ENCODE measurements around the gene TBC1D26. TPM values are rescaled to one million over a fixed set of nuclear protein-coding genes. Genes with fewer than 3 reads are reported as not detected.
"Not testable (repeated sequence)": the region's sequence is repeated elsewhere in the genome, so short reads cannot be mapped to it uniquely, and the experiment has no call there.

The TBC1D26 gene
- total RNA-seq, 2 donors from 2014 or later: 3.4 to 5.3 TPM

- H3K4me1 ChIP-seq (ENCODE audit: control insufficient read depth, insufficient read depth, low read length); H3K9me3 Mint-ChIP-seq; DNase-seq; H3K4me1 Mint-ChIP-seq; H3K27me3 Mint-ChIP-seq (ENCODE audit: insufficient read depth); H3K27me3 ChIP-seq (ENCODE audit: control insufficient read depth, insufficient read depth, low read length, poor library complexity, severe bottlenecking): not testable (repeated sequence)
- Histone ChIP-seq H3K9me3 (ENCODE audit: control insufficient read depth, low read length) (peaks cover 16% of the 10 kb centered on the region), H3K9ac (ENCODE audit: extremely low read depth, low read length, poor library complexity, severe bottlenecking) (peak overlapping the region; percentile 25), H3K4me3 (ENCODE audit: low read length) (peak overlapping the region; percentile 78), H3K36me3 (ENCODE audit: control insufficient read depth, insufficient read depth, low read length) (peaks cover 17% of the 10 kb centered on the region), H3K27ac (ENCODE audit: low read depth, low read length) (peak overlapping the region; percentile 53)
- Mint-ChIP-seq H3K4me3 (peak overlapping the region; percentile 83), H3K27ac (peak overlapping the region; percentile 87), H3K36me3 (ENCODE audit: low read depth) (peaks cover 31% of the 10 kb centered on the region)
- 0% methylated on average over 10 of the region's 21 CpGs; no CpG with 5 or more reads in 1 of the 2 experiments for WGBS, 2 experiments (ENCODE audit: insufficient coverage in 1 of 2, insufficient read length in 1 of 2)
Observed at GRCh38 chr17:15699937-15700336, 32.1 kb upstream of the TBC1D26 start.

- Mint-ChIP-seq H3K9me3 (peaks cover 46% of the 10 kb centered on the region), H3K36me3 (ENCODE audit: low read depth) (peaks cover 72% of the 10 kb centered on the region)
- H3K27ac ChIP-seq (ENCODE audit: low read depth, low read length); H3K4me1 Mint-ChIP-seq; H3K27ac Mint-ChIP-seq; DNase-seq; H3K27me3 ChIP-seq (ENCODE audit: control insufficient read depth, insufficient read depth, low read length, poor library complexity, severe bottlenecking); H3K4me1 ChIP-seq (ENCODE audit: control insufficient read depth, insufficient read depth, low read length); H3K4me3 ChIP-seq (ENCODE audit: low read length); H3K4me3 Mint-ChIP-seq; H3K27me3 Mint-ChIP-seq (ENCODE audit: insufficient read depth); H3K9ac ChIP-seq (ENCODE audit: extremely low read depth, low read length, poor library complexity, severe bottlenecking): not testable (repeated sequence)
- peaks cover 59% of the 10 kb centered on the region for H3K9me3 ChIP-seq (ENCODE audit: control insufficient read depth, low read length)
- WGBS, 2 experiments (ENCODE audit: insufficient coverage in 1 of 2, insufficient read length in 1 of 2): 96 to 100% methylated on average over 5 to 17 of the region's 33 CpGs
- H3K36me3 ChIP-seq (ENCODE audit: control insufficient read depth, insufficient read depth, low read length): peaks cover 58% of the 10 kb centered on the region
Observed at GRCh38 chr17:15704239-15704638, 27.8 kb upstream of the TBC1D26 start.

GRCh38 chr17:15704813-15705212, 27.3 kb upstream of the TBC1D26 start:
- not testable (repeated sequence) for H3K4me3 Mint-ChIP-seq; H3K27me3 Mint-ChIP-seq (ENCODE audit: insufficient read depth); H3K27me3 ChIP-seq (ENCODE audit: control insufficient read depth, insufficient read depth, low read length, poor library complexity, severe bottlenecking); H3K4me1 Mint-ChIP-seq; H3K4me1 ChIP-seq (ENCODE audit: control insufficient read depth, insufficient read depth, low read length); H3K4me3 ChIP-seq (ENCODE audit: low read length); DNase-seq; H3K27ac ChIP-seq (ENCODE audit: low read depth, low read length); H3K27ac Mint-ChIP-seq; H3K9ac ChIP-seq (ENCODE audit: extremely low read depth, low read length, poor library complexity, severe bottlenecking)
- H3K9me3 ChIP-seq (ENCODE audit: control insufficient read depth, low read length): peaks cover 65% of the 10 kb centered on the region
- H3K9me3 Mint-ChIP-seq: peaks cover 51% of the 10 kb centered on the region
- peaks cover 77% of the 10 kb centered on the region for H3K36me3 Mint-ChIP-seq (ENCODE audit: low read depth)
- 98 to 100% methylated on average over 7 to 32 of the region's 32 CpGs for WGBS, 2 experiments (ENCODE audit: insufficient coverage in 1 of 2, insufficient read length in 1 of 2)
- H3K36me3 ChIP-seq (ENCODE audit: control insufficient read depth, insufficient read depth, low read length): peaks cover 64% of the 10 kb centered on the region

GRCh38 chr17:15708879-15709278, 23.2 kb upstream of the TBC1D26 start:
- H3K4me1 ChIP-seq (ENCODE audit: control insufficient read depth, insufficient read depth, low read length); H3K4me1 Mint-ChIP-seq; H3K9ac ChIP-seq (ENCODE audit: extremely low read depth, low read length, poor library complexity, severe bottlenecking); H3K4me3 Mint-ChIP-seq; H3K27me3 Mint-ChIP-seq (ENCODE audit: insufficient read depth); H3K27ac Mint-ChIP-seq; H3K27me3 ChIP-seq (ENCODE audit: control insufficient read depth, insufficient read depth, low read length, poor library complexity, severe bottlenecking); H3K27ac ChIP-seq (ENCODE audit: low read depth, low read length); DNase-seq: not testable (repeated sequence)
- H3K9me3 Mint-ChIP-seq: peaks cover 82% of the 10 kb centered on the region
- peaks cover 87% of the 10 kb centered on the region for H3K36me3 Mint-ChIP-seq (ENCODE audit: low read depth)
- H3K9me3 ChIP-seq (ENCODE audit: control insufficient read depth, low read length): peaks cover 89% of the 10 kb centered on the region
- 95% methylated on average over 3 of the region's 3 CpGs; no CpG with 5 or more reads in 1 of the 2 experiments for WGBS, 2 experiments (ENCODE audit: insufficient coverage in 1 of 2, insufficient read length in 1 of 2)
- H3K36me3 ChIP-seq (ENCODE audit: control insufficient read depth, insufficient read depth, low read length): peaks cover 74% of the 10 kb centered on the region
- peak overlapping the region; percentile 69 for H3K4me3 ChIP-seq (ENCODE audit: low read length)

- not testable (repeated sequence) for H3K27me3 Mint-ChIP-seq (ENCODE audit: insufficient read depth); H3K9ac ChIP-seq (ENCODE audit: extremely low read depth, low read length, poor library complexity, severe bottlenecking); H3K4me3 Mint-ChIP-seq; H3K4me1 Mint-ChIP-seq; H3K27ac Mint-ChIP-seq; H3K27ac ChIP-seq (ENCODE audit: low read depth, low read length); H3K4me1 ChIP-seq (ENCODE audit: control insufficient read depth, insufficient read depth, low read length); DNase-seq; H3K27me3 ChIP-seq (ENCODE audit: control insufficient read depth, insufficient read depth, low read length, poor library complexity, severe bottlenecking)
- 95 to 97% methylated on average over 4 to 6 of the region's 11 CpGs for WGBS, 2 experiments (ENCODE audit: insufficient coverage in 1 of 2, insufficient read length in 1 of 2)
- Mint-ChIP-seq H3K36me3 (ENCODE audit: low read depth) (peaks cover 81% of the 10 kb centered on the region), H3K9me3 (peaks cover 83% of the 10 kb centered on the region)
- peaks cover 55% of the 10 kb centered on the region for H3K36me3 ChIP-seq (ENCODE audit: control insufficient read depth, insufficient read depth, low read length)
- H3K9me3 ChIP-seq (ENCODE audit: control insufficient read depth, low read length): peaks cover 79% of the 10 kb centered on the region
- H3K4me3 ChIP-seq (ENCODE audit: low read length): peak overlapping the region; percentile 72
Observed at GRCh38 chr17:15716601-15717563, 15.2 kb upstream of the TBC1D26 start.

GRCh38 chr17:15730535-15730934, 1.5 kb upstream of the TBC1D26 start:
- H3K36me3 ChIP-seq (ENCODE audit: control insufficient read depth, insufficient read depth, low read length); DNase-seq; H3K4me1 Mint-ChIP-seq; H3K27me3 Mint-ChIP-seq (ENCODE audit: insufficient read depth); H3K4me1 ChIP-seq (ENCODE audit: control insufficient read depth, insufficient read depth, low read length); H3K4me3 ChIP-seq (ENCODE audit: low read length); H3K9ac ChIP-seq (ENCODE audit: extremely low read depth, low read length, poor library complexity, severe bottlenecking); H3K4me3 Mint-ChIP-seq; H3K27me3 ChIP-seq (ENCODE audit: control insufficient read depth, insufficient read depth, low read length, poor library complexity, severe bottlenecking); H3K9me3 Mint-ChIP-seq; H3K27ac ChIP-seq (ENCODE audit: low read depth, low read length); H3K9me3 ChIP-seq (ENCODE audit: control insufficient read depth, low read length); H3K27ac Mint-ChIP-seq; H3K36me3 Mint-ChIP-seq (ENCODE audit: low read depth): not testable (repeated sequence)
- 84% methylated on average over 4 of the region's 14 CpGs; no CpG with 5 or more reads in 1 of the 2 experiments for WGBS, 2 experiments (ENCODE audit: insufficient coverage in 1 of 2, insufficient read length in 1 of 2)
